Mucosa of descending colon (tissue), 3 donors: Measurements from ENCODE around the gene SND1. TPM values are rescaled to one million over a fixed set of nuclear protein-coding genes. Genes with fewer than 3 reads are reported as not detected.

Experiments used
- ATAC-seq: fragments of 200-7000 bp; cut with Tn5 transposase; one replicate; pipeline ENCODE4 v1.9.1; 2020; ENCODE audit warnings: mild to moderate bottlenecking, moderate library complexity
- DNase-seq, 3 donors: peaks; one replicate each; pipeline ENCODE4 v3.0.0-alpha.2; 2020
- H3K36me3 ChIP-seq: fragments of 200-600 bp; one replicate; pipeline ENCODE4 v1.8.0; 2021; ENCODE audit warnings: low read depth, mild to moderate bottlenecking
- H3K4me1 ChIP-seq: fragments of 200-600 bp; one replicate; pipeline ENCODE4 v1.8.0; 2021; ENCODE audit warnings: low read depth, mild to moderate bottlenecking
- H3K4me3 ChIP-seq: fragments of 200-600 bp; one replicate; pipeline ENCODE4 v1.8.0; 2021; ENCODE audit warnings: mild to moderate bottlenecking
- H3K9me3 ChIP-seq: fragments of 200-600 bp; one replicate; pipeline ENCODE4 v1.8.0; 2021; ENCODE audit warnings: mild to moderate bottlenecking
- intact Hi-C, 2 donors: fragments of 100-400 bp; cut with DNase I in 1 of 2; cut with micrococcal nuclease in 1 of 2; formaldehyde crosslinking; loops; one replicate each; pipeline versions ENCODE4 v1.11.0 to v1.11.1; 2022; cut with DNase I, micrococcal nuclease
- total RNA-seq, 3 donors: library from RNA; stranded (reverse); fragmentation: NEBNext Ultra II Directional in 2 of 3; extraction: Animal tissue kit (Norgen Biotek cat#: 25700) in 2 of 3; gene quantifications; one replicate each; pipeline versions ENCODE4 v1.2.1 to v1.2.4, GENCODE V29; 2021 to 2023
- TF ChIP-seq, protein P1 (sequence below): fragments of 200-600 bp; IDR thresholded peaks from one replicate; pipeline ENCODE4 v1.8.0; 2022; ENCODE audit warnings: antibody characterized with exemption, mild to moderate bottlenecking
- donor health status: DM: no; HTN: no; CAD: no; lungs with moderate emphysema.
- donor health status: DM: no; HTN: no; CAD: no.
- donor health status: DM: no; HTN: yes; CAD: no.

SND1 gene
- total RNA-seq, 3 donors from 2014 or later = 99.0 to 131 (median 106) TPM

DNA sequence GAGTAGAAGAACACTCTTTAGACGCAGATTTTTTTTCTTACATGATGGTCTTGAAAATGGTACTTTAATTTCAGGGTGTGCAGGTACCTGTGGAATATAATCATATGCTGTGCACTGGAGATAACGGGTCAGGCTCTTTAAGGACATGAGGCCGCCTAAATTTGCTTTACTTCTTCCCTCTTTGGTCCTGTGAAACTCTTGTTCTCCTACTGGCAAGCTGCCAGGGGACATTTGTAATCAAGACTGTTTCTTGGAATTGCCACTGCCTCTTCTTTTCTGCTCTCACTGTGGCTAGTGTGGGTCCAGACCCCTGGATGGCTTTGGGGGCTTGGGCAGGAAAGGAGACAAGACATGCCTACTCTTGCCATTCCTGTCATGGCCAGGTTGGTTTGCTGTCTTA lies 146.0 kb downstream of the SND1 start:
- TF ChIP-seq, protein P1, sequence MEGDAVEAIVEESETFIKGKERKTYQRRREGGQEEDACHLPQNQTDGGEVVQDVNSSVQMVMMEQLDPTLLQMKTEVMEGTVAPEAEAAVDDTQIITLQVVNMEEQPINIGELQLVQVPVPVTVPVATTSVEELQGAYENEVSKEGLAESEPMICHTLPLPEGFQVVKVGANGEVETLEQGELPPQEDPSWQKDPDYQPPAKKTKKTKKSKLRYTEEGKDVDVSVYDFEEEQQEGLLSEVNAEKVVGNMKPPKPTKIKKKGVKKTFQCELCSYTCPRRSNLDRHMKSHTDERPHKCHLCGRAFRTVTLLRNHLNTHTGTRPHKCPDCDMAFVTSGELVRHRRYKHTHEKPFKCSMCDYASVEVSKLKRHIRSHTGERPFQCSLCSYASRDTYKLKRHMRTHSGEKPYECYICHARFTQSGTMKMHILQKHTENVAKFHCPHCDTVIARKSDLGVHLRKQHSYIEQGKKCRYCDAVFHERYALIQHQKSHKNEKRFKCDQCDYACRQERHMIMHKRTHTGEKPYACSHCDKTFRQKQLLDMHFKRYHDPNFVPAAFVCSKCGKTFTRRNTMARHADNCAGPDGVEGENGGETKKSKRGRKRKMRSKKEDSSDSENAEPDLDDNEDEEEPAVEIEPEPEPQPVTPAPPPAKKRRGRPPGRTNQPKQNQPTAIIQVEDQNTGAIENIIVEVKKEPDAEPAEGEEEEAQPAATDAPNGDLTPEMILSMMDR = no peak
- DNase-seq (peak in 1 of 3 donors; percentile 7), ATAC-seq (no peak)
- no peaks in the 10 kb centered on the region for H3K36me3 ChIP-seq
- no peaks in the 10 kb centered on the region for H3K9me3 ChIP-seq
- no peaks in the 10 kb centered on the region for H3K4me1 ChIP-seq
- no peak overlapping the region for H3K4me3 ChIP-seq
- intact Hi-C loops = no loop called here

DNA sequence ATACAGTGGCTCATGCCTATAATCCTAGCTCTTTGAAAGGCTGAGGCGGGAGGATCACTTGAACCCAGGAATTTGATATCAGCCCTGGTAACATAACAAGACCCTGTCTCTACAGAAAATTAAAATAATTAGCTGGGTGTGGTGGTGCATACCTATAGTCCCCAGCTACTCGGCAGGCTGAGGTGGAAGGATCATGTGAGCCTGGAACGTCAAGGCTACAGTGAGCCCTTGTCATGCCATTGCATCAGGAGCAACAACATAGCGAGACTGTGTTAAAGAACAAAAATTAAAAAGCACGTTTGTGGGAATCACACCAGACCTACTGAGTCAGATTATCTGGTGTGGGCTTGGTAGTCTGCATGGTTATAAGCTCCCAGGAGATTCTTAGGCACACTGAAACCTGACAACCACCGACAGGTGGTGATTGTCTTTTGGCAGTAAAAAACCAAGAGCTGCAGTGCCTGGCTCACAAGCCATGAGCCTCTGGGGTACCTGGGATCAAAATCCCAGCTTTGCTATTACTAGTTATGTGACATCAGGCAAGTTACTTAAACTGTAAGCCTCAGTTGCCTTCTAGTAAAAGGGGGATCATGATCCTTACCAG lies 146.9 kb downstream of the SND1 start:
- TF ChIP-seq, protein P1 = no peak
- Histone ChIP-seq H3K9me3 (no peaks in the 10 kb centered on the region), H3K4me3 (no peak overlapping the region), H3K36me3 (no peaks in the 10 kb centered on the region), H3K4me1 (no peaks in the 10 kb centered on the region)
- intact Hi-C loops = no loop called here
- DNase-seq = no peak
- no peak for ATAC-seq

DNA sequence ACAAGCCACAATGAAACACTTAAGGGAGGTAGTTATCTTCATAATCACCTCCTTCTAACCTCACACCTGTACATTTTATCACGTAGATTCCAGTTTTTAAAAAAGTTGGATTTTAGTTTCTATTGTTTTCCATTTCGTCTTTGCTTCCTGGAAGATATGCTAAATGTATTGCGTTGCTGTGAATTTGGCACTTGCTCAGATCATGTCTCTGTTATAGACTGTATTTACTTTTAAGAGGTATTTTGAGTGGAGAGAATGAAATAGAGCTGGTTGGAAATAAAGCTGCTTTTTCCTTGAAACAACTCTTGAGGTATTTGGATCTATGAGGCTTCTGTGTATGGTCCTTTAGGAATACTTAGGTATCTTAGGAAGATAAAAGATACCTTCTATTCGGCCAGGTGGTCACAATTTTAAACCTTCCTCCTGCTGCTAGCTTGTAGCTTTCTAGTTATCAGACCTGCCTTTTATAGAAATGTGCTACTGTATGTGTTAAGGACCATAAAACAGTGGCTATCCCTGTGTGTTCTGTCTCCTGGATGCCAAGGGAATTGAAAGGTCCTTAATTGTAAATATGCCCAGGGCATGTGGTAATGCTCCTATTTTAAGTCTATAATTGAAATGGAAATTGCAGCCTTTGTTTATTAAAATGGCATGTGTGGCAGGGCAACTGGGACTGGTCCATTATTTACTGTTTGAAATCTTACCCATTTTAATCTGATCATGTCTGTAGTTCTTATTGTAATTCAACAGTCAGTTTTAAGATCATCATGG lies 147.7 kb downstream of the SND1 start:
- intact Hi-C loops = no loop called here
- no peaks in the 10 kb centered on the region for H3K4me1 ChIP-seq
- no peaks in the 10 kb centered on the region for H3K36me3 ChIP-seq
- no peak overlapping the region for H3K4me3 ChIP-seq
- peak; percentile 40 for ATAC-seq
- TF ChIP-seq, protein P1 = no peak
- H3K9me3 ChIP-seq = no peaks in the 10 kb centered on the region
- DNase-seq = no peak

GRCh38 chr7:127802845-127803244 lies 150.9 kb downstream of the SND1 start:
- no peaks in the 10 kb centered on the region for H3K9me3 ChIP-seq
- no peaks in the 10 kb centered on the region for H3K4me1 ChIP-seq
- no peak overlapping the region for H3K4me3 ChIP-seq
- intact Hi-C loops = no loop called here
- TF ChIP-seq, protein P1 = no peak
- no peaks in the 10 kb centered on the region for H3K36me3 ChIP-seq
- DNase-seq = no peak
- ATAC-seq = no peak

DNA sequence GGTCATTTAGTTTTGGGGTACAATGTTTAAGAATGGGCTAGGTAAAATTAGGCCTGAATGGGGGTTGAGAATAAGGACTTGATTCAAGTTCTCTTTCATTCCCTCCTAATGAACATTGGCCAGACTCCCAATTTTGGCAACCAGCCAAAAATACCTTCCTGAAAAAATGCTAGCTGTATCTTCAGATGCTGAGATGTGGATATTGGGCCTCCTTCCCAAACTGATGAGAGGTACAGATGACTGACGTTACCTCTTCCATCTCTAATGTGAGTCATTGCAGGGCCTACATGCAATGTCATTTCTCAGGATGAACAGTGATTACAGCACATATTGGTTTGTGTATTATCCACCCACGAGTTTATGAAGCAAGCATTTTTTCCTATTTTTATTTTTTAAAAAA lies 151.6 kb downstream of the SND1 start:
- no peak for DNase-seq
- no peak for ATAC-seq
- intact Hi-C loops = no loop called here
- Histone ChIP-seq H3K36me3 (no peaks in the 10 kb centered on the region), H3K4me3 (no peak overlapping the region), H3K9me3 (no peaks in the 10 kb centered on the region), H3K4me1 (no peaks in the 10 kb centered on the region)
- TF ChIP-seq, protein P1 = no peak
